Hepatic stellate cell (primary cell): ENCODE results near the gene HOXB13.

Experiments used
- DNase-seq: peaks from one replicate; pipeline ENCODE4 v3.0.0; 2011; ENCODE audit warnings: low spot score

HOXB13 gene

DNA sequence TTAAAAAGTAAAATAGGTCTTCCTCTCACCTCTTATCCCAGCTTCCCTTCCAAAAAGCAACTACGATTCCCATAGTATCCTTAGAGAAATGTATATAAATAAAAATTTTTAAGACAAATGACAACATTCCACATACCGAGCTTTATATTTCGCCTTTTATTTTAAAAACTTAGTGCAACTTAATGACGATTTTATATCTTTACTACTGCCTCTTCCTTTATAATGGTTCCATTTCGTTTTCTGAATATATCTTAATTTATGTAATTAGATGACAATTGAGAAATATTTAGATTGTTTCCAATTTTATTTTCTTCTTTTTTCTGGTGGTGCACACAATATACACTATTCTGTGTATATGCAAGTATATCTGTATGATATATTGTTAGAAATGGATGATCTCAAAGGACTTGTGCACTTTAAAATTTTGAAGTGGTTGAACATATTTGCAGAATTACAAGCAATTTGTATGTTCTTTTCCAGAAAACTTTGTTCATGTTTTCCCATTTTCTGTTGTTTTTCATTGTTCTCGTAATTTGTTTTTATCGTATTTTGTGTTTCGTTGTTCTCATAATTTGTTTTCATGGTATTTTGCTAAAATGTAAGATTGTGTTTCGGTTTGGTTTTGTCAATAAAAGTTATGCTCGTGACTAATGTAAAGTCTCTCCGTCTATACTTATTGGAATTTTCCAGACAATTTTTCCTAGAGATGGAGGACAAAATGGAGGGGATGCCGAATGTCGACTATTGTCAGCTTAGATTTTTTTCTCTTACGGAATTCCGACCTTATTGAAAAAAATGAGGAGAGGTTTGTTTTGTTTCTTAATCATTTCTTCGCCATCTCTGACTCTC is 20.4 kb upstream of the HOXB13 start:
- no peak for DNase-seq

GRCh38 chr17:48747445-48748363 is 19.2 kb upstream of the HOXB13 start:
- no peak for DNase-seq

GRCh38 chr17:48746916-48747444 is 18.4 kb upstream of the HOXB13 start:
- no peak for DNase-seq

- DNase-seq: no peak
Measured at GRCh38 chr17:48745381-48746275, 17.1 kb upstream of the HOXB13 start.

GRCh38 chr17:48740537-48740936 is 12.0 kb upstream of the HOXB13 start:
- no peak for DNase-seq

DNA sequence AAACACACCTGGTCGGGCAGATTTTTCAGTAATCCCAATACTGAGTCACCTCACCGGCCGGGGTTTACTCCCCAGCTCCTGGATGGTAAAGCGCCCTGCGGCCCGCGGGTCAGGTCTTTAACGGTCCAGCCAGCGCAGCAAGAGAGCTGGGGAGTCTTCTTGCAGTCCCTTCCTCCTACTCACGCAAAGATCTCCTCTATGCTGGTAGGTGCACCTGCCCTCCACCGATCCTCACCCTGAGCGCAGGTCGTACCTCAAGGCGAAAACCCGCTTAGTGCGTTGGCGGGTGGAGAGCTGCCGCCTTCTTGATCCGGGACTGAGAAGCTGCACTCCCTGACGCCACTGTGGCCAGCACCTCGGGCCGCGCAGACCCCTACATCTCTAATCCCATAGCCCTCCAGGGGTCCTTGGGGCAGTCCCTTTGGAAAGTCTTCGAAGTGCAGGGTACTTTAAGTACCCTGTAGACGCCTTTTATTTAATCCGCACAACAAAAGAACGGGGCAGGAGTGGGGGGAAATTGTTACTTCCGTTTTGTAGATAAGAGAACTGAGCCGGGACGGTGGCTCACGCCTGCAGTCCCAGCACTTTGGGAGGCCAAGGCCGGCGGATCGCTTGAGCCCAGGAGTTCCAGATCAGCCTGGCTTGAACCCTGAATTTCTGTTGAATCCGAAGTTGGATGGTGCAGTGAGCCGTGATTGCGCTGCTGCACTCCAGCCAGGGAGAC is 10.4 kb upstream of the HOXB13 start:
- DNase-seq: no peak

DNA sequence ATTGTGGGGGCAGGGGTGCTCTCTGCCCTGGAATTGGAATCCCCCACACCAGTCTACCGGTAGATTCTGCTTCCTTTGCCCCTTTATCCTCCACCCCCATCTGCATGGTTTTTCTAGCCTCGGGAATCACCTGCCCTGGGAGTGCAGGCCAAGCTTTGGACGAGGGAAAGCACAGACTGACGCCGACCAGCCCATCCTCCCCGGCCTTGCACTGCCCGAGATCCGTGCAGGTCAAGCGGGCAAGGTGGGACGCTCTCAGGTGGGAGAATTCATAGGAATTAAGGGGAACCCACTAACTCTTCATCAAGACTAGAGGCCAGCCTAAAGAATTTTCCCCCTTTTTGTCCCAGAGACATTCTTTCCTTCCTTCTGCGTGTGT is 9.9 kb upstream of the HOXB13 start:
- DNase-seq: no peak

- DNase-seq: no peak
Measured at GRCh38 chr17:48737330-48738043, 8.9 kb upstream of the HOXB13 start.

DNA sequence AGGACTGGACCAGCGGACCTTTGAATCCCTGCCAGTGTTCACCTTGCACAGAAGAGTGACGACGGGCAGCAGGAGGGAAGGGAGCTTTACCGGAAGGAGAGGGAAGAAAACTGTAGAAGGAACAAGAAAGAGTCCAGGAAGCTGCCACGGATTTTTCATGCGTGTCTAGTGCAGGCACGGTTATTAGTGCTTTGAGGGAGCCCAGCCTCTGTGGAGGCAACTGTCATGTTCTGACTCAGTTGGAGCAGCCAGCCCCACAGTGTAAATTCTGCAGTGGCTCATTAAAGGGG is 6.5 kb upstream of the HOXB13 start:
- no peak for DNase-seq

DNA sequence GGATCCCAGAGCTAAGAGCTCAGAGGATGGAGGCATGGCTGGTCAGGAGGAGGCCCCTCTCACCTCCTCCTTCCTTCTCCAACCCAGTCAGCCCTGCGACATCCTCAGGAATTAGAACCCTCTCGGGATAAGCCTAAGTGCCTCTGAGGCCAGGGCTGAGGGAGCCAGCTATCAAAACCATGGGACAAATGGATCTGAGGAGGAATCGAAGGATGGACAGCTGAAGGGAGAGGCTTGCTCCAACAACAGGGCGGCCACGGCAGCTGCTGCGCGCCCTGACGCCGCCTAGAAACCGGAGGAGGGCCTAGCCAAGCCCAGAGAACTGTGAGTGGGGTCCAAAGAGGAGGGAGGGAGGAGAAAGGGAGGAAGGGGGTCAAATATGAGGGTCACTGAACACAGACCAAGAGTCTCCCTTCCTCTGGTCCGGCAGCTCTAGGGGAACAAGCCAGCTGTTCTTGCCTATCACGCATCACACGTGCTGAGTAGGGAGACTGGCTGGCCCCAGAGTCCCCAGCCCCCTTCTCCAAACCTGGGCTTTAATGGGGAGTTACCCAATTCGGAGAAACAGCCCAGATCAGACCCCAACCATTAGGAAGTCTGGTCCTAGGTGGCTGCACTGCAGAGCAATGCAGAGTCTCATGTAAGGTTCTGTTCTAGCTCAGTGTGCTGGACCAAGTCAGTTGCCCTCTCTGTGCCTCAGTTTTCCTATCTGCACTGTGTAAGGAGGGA is 5.9 kb upstream of the HOXB13 start:
- no peak for DNase-seq

GRCh38 chr17:48733632-48734328 is 5.2 kb upstream of the HOXB13 start:
- no peak for DNase-seq

DNA sequence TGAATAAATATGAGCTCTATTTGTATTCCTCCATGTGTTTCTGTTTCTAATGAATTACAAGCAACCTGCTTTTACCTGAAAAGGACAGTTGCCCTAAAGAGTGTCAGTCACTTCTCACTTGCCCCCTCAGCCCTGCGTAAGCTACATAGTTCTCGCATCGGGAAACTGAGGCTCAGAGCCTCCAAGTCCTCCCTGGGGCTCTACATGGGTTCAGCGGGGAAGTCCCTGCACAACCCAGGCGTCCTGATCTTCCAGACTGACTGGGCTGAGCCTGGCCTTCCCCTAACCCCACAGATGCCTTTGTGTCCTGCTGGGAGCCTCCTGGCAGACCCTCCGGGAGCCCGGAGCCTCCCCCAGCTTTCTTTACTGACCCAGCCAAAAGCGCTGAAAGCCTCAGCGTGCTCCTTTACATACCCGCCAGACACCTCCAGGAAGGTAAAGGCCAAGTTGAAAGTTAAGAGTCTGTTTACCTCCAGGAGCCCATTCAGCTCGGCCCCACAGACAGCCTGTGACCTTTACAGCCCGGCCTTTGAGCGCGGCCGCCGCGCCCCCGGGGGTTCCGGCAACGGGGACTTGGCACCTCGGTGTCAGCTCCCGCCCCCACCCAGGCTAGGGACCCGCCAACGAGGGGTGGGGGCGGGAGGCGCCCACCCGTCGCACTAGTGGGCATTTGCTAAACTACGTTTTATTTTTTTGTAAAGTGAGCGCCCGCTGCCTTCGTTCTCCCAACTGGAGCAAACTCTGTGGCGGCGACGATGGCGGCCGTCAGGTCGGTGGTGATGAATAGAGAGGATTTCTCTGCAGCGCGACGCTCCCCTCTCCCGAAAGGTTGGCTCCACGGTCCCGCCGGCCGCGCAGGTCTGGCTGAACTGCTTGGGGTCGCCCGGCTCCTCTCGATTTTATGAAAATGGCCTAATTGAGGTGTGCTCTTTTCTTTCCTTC is 4.4 kb upstream of the HOXB13 start:
- DNase-seq: no peak

GRCh38 chr17:48731355-48731754 is 2.8 kb upstream of the HOXB13 start:
- no peak for DNase-seq

DNA sequence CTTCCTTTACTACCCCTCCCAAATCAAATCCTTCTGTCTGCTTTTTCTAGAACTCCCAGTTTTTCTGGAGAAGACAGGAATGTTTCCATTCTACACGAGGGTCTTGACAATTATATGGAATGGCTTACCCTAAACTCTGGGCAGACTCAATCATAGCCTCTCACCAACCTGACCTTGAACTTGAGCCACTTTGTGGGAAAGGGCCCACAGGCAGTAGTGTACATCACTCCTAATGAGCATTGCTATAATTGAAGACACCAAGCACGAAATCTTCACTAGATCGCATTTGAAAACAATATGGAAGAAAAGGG is 1.6 kb upstream of the HOXB13 start:
- DNase-seq: no peak

DNA sequence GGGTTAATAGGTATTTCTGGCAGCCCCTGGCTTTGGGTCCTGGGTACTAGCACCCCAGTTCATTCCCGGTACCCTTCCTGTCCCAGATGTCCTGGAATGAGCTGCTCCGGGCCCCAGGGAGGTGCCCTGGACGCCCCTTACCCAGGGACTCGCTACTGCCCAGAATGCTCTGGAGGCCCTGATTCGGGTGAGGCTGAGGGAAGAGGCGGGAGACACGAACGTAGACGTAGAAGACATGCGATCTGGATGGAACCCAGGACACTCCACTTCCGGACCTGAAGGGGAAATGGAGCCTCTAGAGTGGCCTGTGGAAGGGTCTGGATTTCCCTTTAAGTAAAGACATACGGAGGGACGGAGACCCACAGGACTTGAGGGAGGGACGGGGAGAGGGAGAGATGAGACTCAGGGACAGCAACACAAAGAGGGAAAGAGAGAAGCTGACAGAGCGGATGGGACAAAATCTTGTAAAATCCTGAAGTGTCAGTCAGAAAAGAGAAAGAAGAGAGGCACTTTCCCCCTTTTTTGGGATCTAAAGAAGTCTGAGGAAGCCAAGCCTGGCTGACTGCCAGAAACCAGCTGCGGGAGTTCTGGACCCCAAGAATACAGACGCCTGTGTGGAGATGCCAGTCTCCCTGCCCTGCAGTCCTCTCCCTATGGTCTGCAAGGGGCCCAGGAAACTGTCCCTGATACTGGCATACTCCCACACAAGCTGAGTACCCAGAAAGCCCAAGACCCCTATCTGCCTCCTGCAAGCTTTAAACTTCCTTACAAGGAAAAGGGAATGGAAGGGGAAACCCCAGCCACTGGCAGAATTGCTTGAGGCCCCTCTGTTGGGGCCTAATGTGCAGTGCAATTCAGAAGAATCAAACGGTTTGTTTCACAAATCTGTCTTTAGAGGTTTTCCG is 1.0 kb upstream of the HOXB13 start:
- DNase-seq: no peak

GRCh38 chr17:48727415-48728175 is 955 bp downstream of the HOXB13 start:
- DNase-seq: no peak

- DNase-seq: no peak
Measured at GRCh38 chr17:48726916-48727286, 1.6 kb downstream of the HOXB13 start.
